BLaER1 (cell line): ENCODE data around the gene PIGL.

Experiments
- H3K27ac ChIP-seq: shearing (Covaris generic); formaldehyde crosslinking; 2 replicates; pipeline ENCODE4 v1.8.1; 2022
- H3K27me3 ChIP-seq: shearing (Covaris generic); formaldehyde crosslinking; 2 replicates; pipeline ENCODE4 v1.8.1; 2022
- H3K36me3 ChIP-seq: shearing (Covaris generic); formaldehyde crosslinking; 2 replicates; pipeline ENCODE4 v1.8.1; 2022
- H3K4me1 ChIP-seq: shearing (Covaris generic); formaldehyde crosslinking; 2 replicates; pipeline ENCODE4 v1.8.1; 2022
- H3K4me2 ChIP-seq: shearing (Covaris generic); formaldehyde crosslinking; 2 replicates; pipeline ENCODE4 v1.8.1; 2022
- H3K4me3 ChIP-seq: shearing (Covaris generic); formaldehyde crosslinking; 2 replicates; pipeline ENCODE4 v1.8.1; 2022
- H3K9ac ChIP-seq: shearing (Covaris generic); formaldehyde crosslinking; 2 replicates; pipeline ENCODE4 v1.8.1; 2022
- H3K9me3 ChIP-seq: shearing (Covaris generic); formaldehyde crosslinking; 2 replicates; pipeline ENCODE4 v1.8.1; 2022
- H4K20me1 ChIP-seq: shearing (Covaris generic); formaldehyde crosslinking; 2 replicates; pipeline ENCODE4 v1.8.1; 2022
- Cebpa-rat ChIP-seq: shearing (Covaris generic); IDR thresholded peaks from 2 replicates; pipeline ENCODE4 v1.8.1; 2022

Gene PIGL

GRCh38 chr17:16250635-16251034, 33.6 kb downstream of the PIGL start:
- Histone ChIP-seq H3K27ac (no peak overlapping the region), H3K4me2 (no peak overlapping the region), H4K20me1 (no peaks in the 10 kb centered on the region), H3K36me3 (peaks cover 23% of the 10 kb centered on the region), H3K4me3 (no peak overlapping the region), H3K9ac (no peak overlapping the region), H3K4me1 (no peaks in the 10 kb centered on the region), H3K27me3 (no peaks in the 10 kb centered on the region), H3K9me3 (no peaks in the 10 kb centered on the region)
- no peak for TF ChIP-seq Cebpa-rat

- H3K4me2 ChIP-seq: no peak overlapping the region
- H3K4me1 ChIP-seq: no peaks in the 10 kb centered on the region
- no peaks in the 10 kb centered on the region for H4K20me1 ChIP-seq
- H3K27me3 ChIP-seq: no peaks in the 10 kb centered on the region
- no peak overlapping the region for H3K4me3 ChIP-seq
- peaks cover 19% of the 10 kb centered on the region for H3K36me3 ChIP-seq
- no peak overlapping the region for H3K9ac ChIP-seq
- no peak overlapping the region for H3K27ac ChIP-seq
- H3K9me3 ChIP-seq: no peaks in the 10 kb centered on the region
- no peak for TF ChIP-seq Cebpa-rat
Observed at GRCh38 chr17:16251043-16251442, 34.0 kb downstream of the PIGL start.

GRCh38 chr17:16251556-16251955, 34.5 kb downstream of the PIGL start:
- Histone ChIP-seq H3K4me3 (no peak overlapping the region), H3K27ac (no peak overlapping the region), H3K9ac (no peak overlapping the region), H3K9me3 (no peaks in the 10 kb centered on the region), H4K20me1 (no peaks in the 10 kb centered on the region), H3K4me2 (no peak overlapping the region), H3K36me3 (peaks cover 19% of the 10 kb centered on the region), H3K27me3 (no peaks in the 10 kb centered on the region), H3K4me1 (no peaks in the 10 kb centered on the region)
- no peak for TF ChIP-seq Cebpa-rat

- peaks cover 23% of the 10 kb centered on the region for H3K36me3 ChIP-seq
- no peak overlapping the region for H3K4me2 ChIP-seq
- H3K4me3 ChIP-seq: no peak overlapping the region
- no peak for TF ChIP-seq Cebpa-rat
- H3K9me3 ChIP-seq: peaks cover 15% of the 10 kb centered on the region
- H4K20me1 ChIP-seq: no peaks in the 10 kb centered on the region
- no peak overlapping the region for H3K9ac ChIP-seq
- no peak overlapping the region for H3K27ac ChIP-seq
- H3K4me1 ChIP-seq: no peaks in the 10 kb centered on the region
- H3K27me3 ChIP-seq: no peaks in the 10 kb centered on the region
Observed at GRCh38 chr17:16254773-16255400, 37.9 kb downstream of the PIGL start.

- Histone ChIP-seq H4K20me1 (no peaks in the 10 kb centered on the region), H3K4me2 (no peak overlapping the region), H3K4me3 (no peak overlapping the region), H3K36me3 (peaks cover 26% of the 10 kb centered on the region), H3K4me1 (no peaks in the 10 kb centered on the region), H3K9me3 (peaks cover 21% of the 10 kb centered on the region), H3K27ac (no peak overlapping the region), H3K27me3 (no peaks in the 10 kb centered on the region), H3K9ac (no peak overlapping the region)
- TF ChIP-seq Cebpa-rat: no peak
Observed at GRCh38 chr17:16255481-16255921, 38.5 kb downstream of the PIGL start.

GRCh38 chr17:16258901-16259300, 41.9 kb downstream of the PIGL start:
- Histone ChIP-seq H3K9me3 (peaks cover 28% of the 10 kb centered on the region), H3K27me3 (no peaks in the 10 kb centered on the region), H4K20me1 (no peaks in the 10 kb centered on the region), H3K4me1 (no peaks in the 10 kb centered on the region), H3K27ac (no peak overlapping the region), H3K9ac (no peak overlapping the region), H3K4me2 (no peak overlapping the region), H3K36me3 (peaks cover 29% of the 10 kb centered on the region), H3K4me3 (no peak overlapping the region)
- TF ChIP-seq Cebpa-rat: no peak

- peaks cover 28% of the 10 kb centered on the region for H3K9me3 ChIP-seq
- no peak overlapping the region for H3K4me2 ChIP-seq
- no peaks in the 10 kb centered on the region for H4K20me1 ChIP-seq
- TF ChIP-seq Cebpa-rat: no peak
- peak overlapping the region; percentile 13; the same call in 1 of the 2 replicates for H3K4me3 ChIP-seq
- H3K4me1 ChIP-seq: no peaks in the 10 kb centered on the region
- H3K9ac ChIP-seq: no peak overlapping the region
- H3K36me3 ChIP-seq: peaks cover 29% of the 10 kb centered on the region
- H3K27me3 ChIP-seq: no peaks in the 10 kb centered on the region
- no peak overlapping the region for H3K27ac ChIP-seq
Observed at GRCh38 chr17:16259926-16260325, 42.9 kb downstream of the PIGL start.

GRCh38 chr17:16261049-16261448, 44.0 kb downstream of the PIGL start:
- Histone ChIP-seq H3K36me3 (peaks cover 29% of the 10 kb centered on the region), H3K4me3 (no peak overlapping the region), H3K9ac (no peak overlapping the region), H3K27ac (no peak overlapping the region), H4K20me1 (no peaks in the 10 kb centered on the region), H3K4me1 (no peaks in the 10 kb centered on the region), H3K27me3 (no peaks in the 10 kb centered on the region), H3K4me2 (no peak overlapping the region), H3K9me3 (peaks cover 37% of the 10 kb centered on the region)
- TF ChIP-seq Cebpa-rat: no peak

GRCh38 chr17:16262201-16262600, 45.2 kb downstream of the PIGL start:
- Histone ChIP-seq H3K27ac (no peak overlapping the region), H4K20me1 (no peaks in the 10 kb centered on the region), H3K4me2 (no peak overlapping the region), H3K36me3 (peaks cover 22% of the 10 kb centered on the region), H3K9ac (no peak overlapping the region), H3K9me3 (peaks cover 41% of the 10 kb centered on the region), H3K4me3 (no peak overlapping the region), H3K4me1 (peaks cover 2% of the 10 kb centered on the region), H3K27me3 (no peaks in the 10 kb centered on the region)
- no peak for TF ChIP-seq Cebpa-rat

GRCh38 chr17:16267174-16267573, 50.2 kb downstream of the PIGL start:
- Histone ChIP-seq H3K9me3 (0 out of 2 replicates have a peak, but pooled peaks cover 14% of the 10 kb centered on the region), H3K4me2 (peak overlapping the region; percentile 47), H3K4me1 (peaks cover 18% of the 10 kb centered on the region), H3K27ac (no peak overlapping the region), H3K4me3 (no peak overlapping the region), H4K20me1 (no peaks in the 10 kb centered on the region), H3K9ac (no peak overlapping the region), H3K36me3 (no peaks in the 10 kb centered on the region), H3K27me3 (no peaks in the 10 kb centered on the region)
- TF ChIP-seq Cebpa-rat: no peak

GRCh38 chr17:16269658-16270057, 52.6 kb downstream of the PIGL start:
- H3K4me2 ChIP-seq: no peak overlapping the region
- no peak for TF ChIP-seq Cebpa-rat
- H3K9me3 ChIP-seq: peaks cover 19% of the 10 kb centered on the region; the same call in 1 of the 2 replicates
- H3K36me3 ChIP-seq: no peaks in the 10 kb centered on the region
- H3K4me1 ChIP-seq: peaks cover 18% of the 10 kb centered on the region
- H3K27me3 ChIP-seq: no peaks in the 10 kb centered on the region
- H3K9ac ChIP-seq: no peak overlapping the region
- H3K4me3 ChIP-seq: no peak overlapping the region
- no peak overlapping the region for H3K27ac ChIP-seq
- no peaks in the 10 kb centered on the region for H4K20me1 ChIP-seq
